ENCODE results near the gene MRPL37.
"Not testable (repeated sequence)": the region's sequence is repeated elsewhere in the genome, so short reads cannot be mapped to it uniquely, and the experiment has no call there.

The MRPL37 gene

DNA sequence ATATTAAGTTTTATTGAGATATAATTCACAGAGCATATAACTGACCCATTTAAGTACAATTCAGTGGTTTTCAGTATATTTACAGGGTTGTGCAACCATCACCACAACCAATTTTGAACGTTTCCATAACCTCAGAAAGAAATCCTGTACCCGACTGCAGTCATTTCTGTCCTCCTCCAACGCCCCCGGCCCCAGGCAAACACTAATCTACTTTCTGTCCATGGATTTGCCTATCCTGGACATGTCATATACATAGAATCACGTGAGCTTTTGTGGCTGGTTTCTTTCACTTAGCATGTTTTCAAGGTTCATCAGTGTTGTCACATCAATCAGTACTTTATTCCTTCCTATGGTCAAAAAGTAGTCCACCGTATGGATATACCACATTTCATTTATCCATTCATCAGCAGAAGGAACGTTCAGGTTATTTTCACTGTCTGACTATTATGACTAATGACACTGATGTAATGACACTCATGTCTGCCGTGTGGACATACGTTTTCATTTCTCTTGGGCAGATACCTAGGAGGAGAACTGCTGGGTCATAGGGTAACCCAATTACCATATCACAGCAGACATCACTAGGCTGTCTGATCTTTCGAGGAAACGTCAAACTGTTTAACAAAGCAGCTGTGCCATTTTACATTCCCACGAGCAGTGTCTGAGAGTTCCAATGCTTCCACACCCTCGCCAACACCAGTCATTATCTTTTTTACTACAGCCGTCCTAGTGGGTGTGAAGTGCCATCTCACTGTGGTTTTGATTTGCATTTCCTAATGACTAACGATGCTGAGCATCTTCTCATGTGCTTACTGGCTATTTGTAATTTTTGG lies 30.8 kb downstream of the MRPL37 start:
- DNase-seq (ENCODE audit: extremely low read depth, insufficient read length) = no peak
- Histone ChIP-seq H3K36me3 (ENCODE audit: control insufficient read depth, insufficient read depth, low read length) (peaks cover 1% of the 10 kb centered on the region), H3K27me3 (replicated peaks; ENCODE audit: control insufficient read depth, insufficient read depth, low read length) (no peaks in the 10 kb centered on the region), H3K4me3 (replicated peaks; ENCODE audit: low read depth, low read length) (no peak overlapping the region)
- no peak for TF ChIP-seq CTCF (IDR thresholded peaks at IDR 0.05; ENCODE audit: insufficient read depth, low read length, poor library complexity, severe bottlenecking)

GRCh38 chr1:54233196-54233595 lies 33.2 kb downstream of the MRPL37 start:
- H3K4me3 ChIP-seq (replicated peaks; ENCODE audit: low read depth, low read length) = not testable (repeated sequence)

DNA sequence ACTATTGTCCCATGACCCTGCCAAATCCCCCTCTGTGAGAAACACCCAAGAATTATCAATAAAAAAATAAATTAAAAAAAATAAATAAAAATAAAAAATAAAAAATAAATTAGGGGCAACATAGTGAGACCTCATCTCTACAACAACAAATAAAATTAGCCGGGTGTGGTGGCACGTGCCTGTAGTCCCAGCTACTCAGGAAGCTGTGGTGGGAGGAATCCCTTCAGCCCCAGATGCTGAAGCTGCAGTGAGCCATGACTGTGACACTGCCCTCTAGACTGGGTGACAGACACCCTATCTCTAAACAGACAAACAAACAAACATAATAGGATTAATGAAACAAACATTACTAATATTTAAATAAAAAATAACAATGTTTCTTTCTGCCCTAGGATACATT lies 34.3 kb downstream of the MRPL37 start:
- peaks cover 5% of the 10 kb centered on the region for H3K36me3 ChIP-seq (ENCODE audit: control insufficient read depth, insufficient read depth, low read length)

More at GRCh38 chr1:54233196-54233595, 33.2 kb downstream of the MRPL37 start:
- DNase-seq (ENCODE audit: extremely low read depth, insufficient read length); H3K27me3 ChIP-seq (replicated peaks; ENCODE audit: control insufficient read depth, insufficient read depth, low read length); H3K36me3 ChIP-seq (ENCODE audit: control insufficient read depth, insufficient read depth, low read length): not testable (repeated sequence)

DNA sequence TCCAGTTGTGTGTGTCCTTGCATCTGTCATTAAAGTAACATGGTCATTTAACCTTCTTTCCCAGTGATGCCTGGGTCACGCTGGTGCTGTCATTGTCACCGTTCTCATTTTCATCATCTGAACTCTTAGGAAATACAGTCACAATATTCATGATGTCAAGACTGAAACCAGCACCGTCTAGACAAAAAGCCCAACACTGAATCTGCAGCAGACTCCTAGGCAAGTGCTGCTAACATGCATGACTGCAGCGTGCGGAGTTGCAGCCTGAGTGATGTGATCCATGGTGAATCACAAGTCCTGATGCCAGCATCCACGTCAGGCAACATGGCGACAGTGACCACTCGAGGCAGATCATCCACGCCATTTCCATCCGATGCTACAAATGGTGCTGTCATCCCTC lies 37.6 kb downstream of the MRPL37 start:
- no peaks in the 10 kb centered on the region for H3K27me3 ChIP-seq (replicated peaks; ENCODE audit: control insufficient read depth, insufficient read depth, low read length)
- peaks cover 5% of the 10 kb centered on the region for H3K36me3 ChIP-seq (ENCODE audit: control insufficient read depth, insufficient read depth, low read length)
- TF ChIP-seq CTCF (IDR thresholded peaks at IDR 0.05; ENCODE audit: insufficient read depth, low read length, poor library complexity, severe bottlenecking) = no peak

More for the DNA sequence above, 34.3 kb downstream of the MRPL37 start:
- TF ChIP-seq CTCF (IDR thresholded peaks at IDR 0.05; ENCODE audit: insufficient read depth, low read length, poor library complexity, severe bottlenecking) = no peak
- DNase-seq (ENCODE audit: extremely low read depth, insufficient read length) = no peak
- no peak overlapping the region for H3K4me3 ChIP-seq (replicated peaks; ENCODE audit: low read depth, low read length)
- no peaks in the 10 kb centered on the region for H3K27me3 ChIP-seq (replicated peaks; ENCODE audit: control insufficient read depth, insufficient read depth, low read length)

GRCh38 chr1:54238353-54239034 lies 38.5 kb downstream of the MRPL37 start:
- Histone ChIP-seq H3K27me3 (replicated peaks; ENCODE audit: control insufficient read depth, insufficient read depth, low read length) (no peaks in the 10 kb centered on the region), H3K36me3 (ENCODE audit: control insufficient read depth, insufficient read depth, low read length) (peaks cover 5% of the 10 kb centered on the region), H3K4me3 (replicated peaks; ENCODE audit: low read depth, low read length) (no peak overlapping the region)
- no peak for DNase-seq (ENCODE audit: extremely low read depth, insufficient read length)
- no peak for TF ChIP-seq CTCF (IDR thresholded peaks at IDR 0.05; ENCODE audit: insufficient read depth, low read length, poor library complexity, severe bottlenecking)

More for the DNA sequence above, 37.6 kb downstream of the MRPL37 start:
- H3K4me3 ChIP-seq (replicated peaks; ENCODE audit: low read depth, low read length) = no peak overlapping the region
- DNase-seq (ENCODE audit: extremely low read depth, insufficient read length) = no peak

DNA sequence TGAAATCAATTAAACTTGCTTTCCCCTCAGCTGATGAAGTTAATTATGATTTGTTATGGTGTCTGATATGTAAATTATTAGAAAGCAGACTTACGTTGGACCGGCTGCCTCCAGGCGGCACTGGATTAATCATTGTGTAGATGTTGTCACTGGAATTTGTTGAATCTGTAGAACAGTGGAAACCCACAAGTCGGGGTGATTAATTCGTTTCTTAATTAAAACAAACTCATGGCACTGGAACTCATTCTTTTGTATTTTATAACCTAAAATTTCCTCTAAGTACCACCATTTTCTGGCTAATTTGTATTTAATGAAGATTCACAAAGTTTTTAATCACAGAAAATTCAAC lies 39.0 kb downstream of the MRPL37 start:
- H3K4me3 ChIP-seq (replicated peaks; ENCODE audit: low read depth, low read length) = no peak overlapping the region
- H3K27me3 ChIP-seq (replicated peaks; ENCODE audit: control insufficient read depth, insufficient read depth, low read length) = no peaks in the 10 kb centered on the region
- H3K36me3 ChIP-seq (ENCODE audit: control insufficient read depth, insufficient read depth, low read length) = peaks cover 5% of the 10 kb centered on the region
- no peak for TF ChIP-seq CTCF (IDR thresholded peaks at IDR 0.05; ENCODE audit: insufficient read depth, low read length, poor library complexity, severe bottlenecking)
- no peak for DNase-seq (ENCODE audit: extremely low read depth, insufficient read length)

All from GM06990 (cell line).